DLD1 (cell line): ENCODE results near the gene CORIN.
"Not testable (repeated sequence)": the region's sequence is repeated elsewhere in the genome, so short reads cannot be mapped to it uniquely, and the experiment has no call there.

Experiments
- in situ Hi-C: cut with HindIII; loops from 2 replicates; pipeline ENCODE4 v1.10.0; 2017; ENCODE audit warnings: low sequenced_read_pairs

Gene CORIN

DNA sequence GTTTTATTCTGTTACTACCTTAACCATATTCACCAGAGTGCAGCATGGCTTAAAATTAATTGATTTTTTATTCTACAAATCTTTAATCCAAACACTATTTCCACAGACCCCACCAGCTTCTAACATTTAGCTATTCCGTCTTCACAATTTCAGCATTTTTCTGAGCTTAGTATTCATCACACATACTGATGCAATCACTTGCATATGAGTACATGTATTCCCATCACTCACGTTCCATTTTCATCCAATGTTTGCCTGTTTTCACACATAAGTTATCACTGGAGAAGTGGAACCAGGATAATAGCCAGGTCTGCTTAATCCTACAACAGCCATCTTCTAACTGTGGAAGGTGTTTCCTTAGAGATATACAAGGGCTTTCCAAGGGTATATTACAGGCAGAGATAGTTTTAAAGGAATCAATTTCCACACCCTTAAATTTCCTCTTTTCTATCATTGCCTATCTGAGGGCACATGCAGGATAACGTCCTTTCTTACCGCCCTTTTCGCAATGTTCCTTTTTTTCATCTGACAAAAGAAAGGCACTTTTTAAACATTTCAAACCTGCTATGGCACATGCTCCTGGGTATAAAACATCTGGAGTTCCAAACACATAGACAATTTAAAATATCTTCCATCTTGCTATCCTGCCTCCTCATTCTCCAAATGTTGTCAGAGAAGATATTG lies 115.8 kb downstream of the CORIN start:
- in situ Hi-C loops, result no loop called here

DNA sequence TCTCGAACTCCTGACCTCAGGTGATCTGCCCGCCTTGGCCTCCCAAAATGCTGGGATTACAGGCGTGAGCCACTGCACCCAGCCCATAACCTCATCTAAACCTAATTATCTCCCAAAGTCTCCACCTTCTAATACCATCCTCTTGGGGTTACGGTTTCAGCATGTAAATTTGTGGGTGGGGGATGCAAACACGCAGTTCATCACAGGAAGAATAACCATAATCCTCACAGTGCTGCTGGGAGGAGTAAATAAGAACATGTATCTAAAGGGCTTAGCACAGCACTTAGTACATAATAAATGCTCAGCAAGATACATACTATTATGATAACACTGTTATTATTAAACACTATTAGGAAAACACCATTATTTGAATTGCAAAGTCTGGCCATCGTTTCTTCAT lies 116.4 kb downstream of the CORIN start:
- in situ Hi-C loops, result no loop called here

DNA sequence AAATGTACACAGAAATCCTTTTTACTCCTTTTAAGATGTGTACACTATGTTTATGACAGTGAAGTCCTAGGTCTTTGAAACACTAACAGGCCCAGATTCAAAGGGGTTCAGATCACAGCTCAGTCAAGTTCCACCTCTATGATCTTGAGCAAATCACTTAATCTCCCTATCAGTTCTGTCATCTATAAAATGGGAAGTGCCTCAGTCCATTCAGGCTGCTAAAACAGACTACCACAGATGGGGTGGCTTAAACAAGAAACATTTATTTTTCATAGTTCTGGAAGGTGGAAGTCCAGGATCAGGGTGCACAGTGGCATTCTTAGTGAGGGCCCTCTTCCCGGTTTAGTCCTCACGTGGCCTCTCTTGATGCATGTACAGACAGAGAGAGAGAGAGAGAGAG lies 117.1 kb downstream of the CORIN start:
- in situ Hi-C loops, result no loop called here

DNA sequence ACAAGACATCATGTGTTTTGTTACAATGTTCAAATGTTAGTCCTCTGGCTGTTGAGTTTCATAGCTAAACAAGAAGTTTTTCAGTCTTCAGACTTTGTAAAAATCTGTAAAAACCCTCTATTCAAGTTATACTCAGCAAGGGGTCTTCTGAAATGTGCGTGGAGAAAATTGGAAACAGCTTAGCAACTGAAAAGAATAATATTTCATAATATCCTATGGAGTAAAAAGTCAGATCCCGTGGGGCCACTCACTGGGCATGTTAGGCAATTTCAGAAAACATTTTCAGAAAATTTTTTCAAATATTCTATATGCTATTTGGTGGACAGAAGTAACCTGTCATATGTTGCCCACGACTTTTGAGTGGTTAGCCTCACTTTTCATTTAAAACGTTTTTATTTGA lies 118.3 kb downstream of the CORIN start:
- in situ Hi-C loops, result no loop called here

GRCh38 chr4:47718696-47719095 lies 119.2 kb downstream of the CORIN start:
- in situ Hi-C loops, result no loop called here

- in situ Hi-C loops, result no loop called here
Observed at GRCh38 chr4:47717188-47717587, 120.7 kb downstream of the CORIN start.

DNA sequence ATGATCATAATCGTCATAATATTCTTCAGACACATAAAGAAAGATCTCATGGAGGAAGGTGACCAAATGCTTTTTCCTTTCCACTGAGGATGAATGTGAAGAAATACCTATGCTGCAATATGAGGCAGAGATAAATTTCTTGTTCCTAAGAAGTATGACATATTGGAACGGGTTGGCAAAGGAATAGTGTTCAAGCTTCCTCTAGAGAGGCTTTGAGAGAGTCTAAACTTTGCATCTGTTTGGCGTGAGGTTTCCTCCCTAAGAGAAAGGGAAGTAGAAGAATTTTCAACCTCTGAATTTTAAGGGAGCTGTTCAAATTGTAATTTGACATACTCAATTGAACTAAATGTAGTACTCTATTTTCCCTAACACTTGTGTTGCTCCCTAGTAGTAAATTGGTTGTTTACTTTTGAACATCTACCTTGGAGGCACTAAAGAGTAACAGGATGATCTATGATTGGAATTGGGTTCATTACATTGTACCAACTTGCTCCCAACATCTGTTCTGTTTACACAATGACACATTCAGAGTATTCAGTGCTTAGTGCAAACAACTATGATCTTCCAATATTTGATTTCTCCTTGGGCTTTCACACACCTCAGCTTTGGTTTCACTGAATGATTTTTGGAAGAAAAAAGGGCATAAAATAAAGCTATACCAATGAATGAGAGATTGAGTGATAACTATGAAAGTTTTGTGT lies 122.0 kb downstream of the CORIN start:
- in situ Hi-C loops, result no loop called here

DNA sequence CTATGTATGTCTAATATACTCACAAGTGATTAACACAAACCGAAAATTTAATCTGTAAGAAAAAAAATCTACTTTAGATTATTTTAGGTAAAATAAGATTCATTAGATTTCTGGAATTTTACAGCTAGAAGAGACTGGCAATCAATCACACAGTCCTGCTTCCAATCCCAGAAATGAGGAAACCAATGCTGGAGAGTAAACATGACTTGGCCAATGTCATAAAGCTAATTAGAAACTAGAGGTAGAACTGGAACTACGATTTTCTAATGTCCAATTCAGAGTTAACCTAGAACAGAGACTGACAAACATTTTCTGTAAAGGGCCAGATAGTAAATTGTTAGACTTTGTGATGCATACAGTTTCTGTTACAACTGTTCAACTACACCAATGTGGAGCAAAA lies 123.6 kb downstream of the CORIN start:
- in situ Hi-C loops, result no loop called here

GRCh38 chr4:47713129-47713834 lies 124.6 kb downstream of the CORIN start:
- in situ Hi-C loops, result no loop called here

GRCh38 chr4:47711646-47712045 lies 126.2 kb downstream of the CORIN start:
- in situ Hi-C loops, result no loop called here

GRCh38 chr4:47711183-47711582 lies 126.7 kb downstream of the CORIN start:
- in situ Hi-C loops, result no loop called here

DNA sequence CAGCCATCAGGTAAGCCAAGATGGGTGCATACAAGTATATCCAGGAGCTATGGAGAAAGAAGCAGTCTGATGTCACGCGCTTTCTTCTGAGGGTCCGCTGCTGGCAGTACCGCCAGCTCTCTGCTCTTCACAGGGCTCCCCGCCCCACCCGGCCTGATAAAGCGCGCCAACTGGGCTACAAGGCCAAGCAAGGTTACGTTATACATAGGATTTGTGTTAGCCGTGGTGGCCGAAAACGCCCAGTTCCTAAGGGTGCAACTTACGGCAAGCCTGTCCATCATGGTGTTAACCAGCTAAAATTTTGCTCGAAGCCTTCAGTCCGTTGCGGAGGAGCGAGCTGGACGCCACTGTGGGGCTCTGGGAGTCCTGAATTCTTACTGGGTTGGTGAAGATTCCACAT lies 131.5 kb downstream of the CORIN start:
- in situ Hi-C loops, result not testable (repeated sequence)

DNA sequence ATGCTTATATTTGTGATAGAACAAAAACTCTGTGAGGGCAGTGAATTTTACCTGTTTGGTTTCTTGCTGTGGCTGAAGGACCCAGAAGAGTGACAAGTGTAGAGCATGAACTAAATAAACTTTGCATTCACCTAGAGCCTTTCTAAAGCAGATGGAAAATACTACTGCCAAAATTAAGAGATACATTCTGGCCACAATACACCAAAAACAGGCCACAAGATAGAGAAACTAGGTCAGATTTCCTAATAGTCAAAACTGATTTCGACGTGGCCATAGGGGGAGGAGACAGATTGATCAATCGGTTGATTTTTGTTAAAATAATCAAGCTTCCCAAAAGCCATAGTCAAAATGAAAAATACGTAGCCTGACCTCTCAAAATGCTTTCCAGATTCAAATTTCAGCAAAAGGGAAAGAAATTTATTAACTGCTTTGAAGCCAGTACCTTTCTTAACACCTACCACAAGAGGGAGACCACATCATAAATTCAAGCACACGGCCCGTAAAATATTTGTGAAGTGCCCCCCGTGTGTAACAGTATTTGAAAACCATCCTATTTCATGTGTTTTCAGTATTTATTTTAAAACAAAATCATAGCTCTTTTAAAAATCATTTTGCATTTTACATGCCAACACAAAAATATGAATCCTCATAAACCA lies 132.4 kb downstream of the CORIN start:
- in situ Hi-C loops, result no loop called here

DNA sequence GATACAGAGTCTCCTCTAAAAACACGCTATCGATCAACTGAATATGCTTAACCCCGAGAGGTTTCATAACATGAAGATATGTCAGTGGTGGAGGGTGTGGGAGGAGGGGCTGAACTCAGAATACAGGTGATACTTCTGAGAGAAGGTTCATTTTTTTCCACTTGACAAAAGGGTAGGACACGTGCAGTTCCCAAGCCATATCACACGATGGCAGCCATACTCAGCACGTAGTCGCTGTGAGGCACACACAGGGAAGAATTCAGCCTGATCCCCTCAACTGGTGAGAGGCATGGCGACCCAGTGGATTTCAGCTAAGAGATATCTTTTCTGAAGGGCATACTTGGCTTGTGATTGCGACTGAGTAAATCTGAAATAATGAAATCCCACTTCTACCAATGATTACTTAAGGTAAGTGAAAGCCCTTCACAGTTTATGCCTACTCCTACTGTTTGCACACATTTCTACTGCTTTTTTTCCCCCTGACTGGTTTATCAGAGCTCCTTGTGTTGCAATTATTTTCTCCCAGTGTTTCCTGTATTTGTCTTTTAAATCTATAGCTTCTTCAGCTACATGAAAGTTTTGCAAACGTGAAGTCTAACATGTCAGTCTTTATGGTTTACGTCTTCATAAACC lies 133.1 kb downstream of the CORIN start:
- in situ Hi-C loops, result no loop called here

DNA sequence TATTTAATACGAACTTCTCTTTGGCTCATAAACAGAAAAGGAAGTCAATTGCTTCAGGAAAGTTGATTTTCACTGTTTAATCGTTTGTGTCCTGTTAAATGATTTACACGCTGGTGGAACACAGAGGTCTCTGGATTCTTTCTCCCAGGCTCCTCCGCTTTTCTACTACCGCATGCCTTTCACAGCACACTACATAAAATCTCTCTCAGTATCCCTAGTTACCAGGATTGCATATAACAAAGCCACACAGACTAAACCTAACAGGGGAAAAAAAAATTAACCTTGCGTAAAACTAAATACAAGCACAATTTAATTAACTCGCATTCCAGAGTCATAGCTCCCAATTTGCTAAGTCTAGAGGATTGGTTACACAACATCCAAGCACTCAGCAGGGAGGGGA lies 133.9 kb downstream of the CORIN start:
- in situ Hi-C loops, result no loop called here

- in situ Hi-C loops, result no loop called here
Observed at GRCh38 chr4:47703008-47703407, 134.9 kb downstream of the CORIN start.

DNA sequence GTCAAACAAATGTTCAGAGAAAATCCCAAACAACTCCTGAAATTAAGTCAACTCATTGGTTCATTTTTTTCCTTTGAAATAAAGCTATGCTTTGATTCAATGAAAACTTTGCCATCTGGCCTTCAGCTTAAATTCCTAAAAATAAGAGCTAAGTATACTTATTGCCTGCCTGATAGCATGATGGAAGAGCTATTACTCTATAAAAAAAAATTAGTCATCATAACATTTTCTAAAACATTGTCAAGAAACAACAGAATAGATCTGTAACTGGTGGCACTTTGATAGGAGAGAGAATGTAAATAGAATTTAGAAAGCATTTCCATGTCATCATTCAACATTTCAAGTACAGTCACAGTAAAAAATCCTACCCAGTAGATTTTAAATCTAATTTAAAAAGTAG lies 136.6 kb downstream of the CORIN start:
- in situ Hi-C loops, result no loop called here

GRCh38 chr4:47698837-47699236 lies 139.0 kb downstream of the CORIN start:
- in situ Hi-C loops, result no loop called here

DNA sequence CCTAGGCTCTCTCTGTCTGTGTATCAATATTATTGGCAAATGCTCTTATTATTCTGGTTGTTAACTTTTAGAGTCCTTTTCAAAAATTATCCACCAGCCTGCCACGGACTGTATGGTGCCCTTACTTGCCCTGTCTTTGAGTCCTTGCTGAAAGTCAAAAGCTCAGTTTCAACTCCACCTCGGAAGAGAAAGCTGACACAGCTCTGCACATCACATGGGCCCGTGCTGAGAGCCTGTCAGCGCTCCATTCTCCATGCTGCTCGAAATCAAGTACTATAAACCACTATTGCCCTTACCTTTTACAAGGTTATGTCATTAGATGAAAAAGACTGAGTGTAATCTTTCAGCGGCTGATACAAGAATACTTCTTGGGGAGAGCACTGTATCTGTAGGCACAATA lies 141.0 kb downstream of the CORIN start:
- in situ Hi-C loops, result no loop called here

- in situ Hi-C loops, result no loop called here
Observed at GRCh38 chr4:47695260-47695659, 142.6 kb downstream of the CORIN start.

- in situ Hi-C loops, result no loop called here
Observed at GRCh38 chr4:47694322-47694721, 143.5 kb downstream of the CORIN start.
